Fibroblast of pulmonary artery (primary cell): Measurements from ENCODE around the gene MYOG.

Source experiments
- DNase-seq: peaks from one replicate; pipeline ENCODE4 v3.0.0-alpha.2; 2010; ENCODE audit warnings: low read depth
- H3K4me3 ChIP-seq: replicated peaks from 2 replicates; pipeline ENCODE4 v1.5.1; 2011; ENCODE audit warnings: low read depth, mild to moderate bottlenecking, control low read depth, low read length, moderate library complexity
- TF ChIP-seq, protein P1 (sequence below): IDR thresholded peaks from 2 replicates; pipeline ENCODE4 v1.5.1; 2011; ENCODE audit warnings: mild to moderate bottlenecking, control low read depth, low read length, inconsistent platforms; ENCODE audit errors: missing control alignments

The MYOG gene

DNA sequence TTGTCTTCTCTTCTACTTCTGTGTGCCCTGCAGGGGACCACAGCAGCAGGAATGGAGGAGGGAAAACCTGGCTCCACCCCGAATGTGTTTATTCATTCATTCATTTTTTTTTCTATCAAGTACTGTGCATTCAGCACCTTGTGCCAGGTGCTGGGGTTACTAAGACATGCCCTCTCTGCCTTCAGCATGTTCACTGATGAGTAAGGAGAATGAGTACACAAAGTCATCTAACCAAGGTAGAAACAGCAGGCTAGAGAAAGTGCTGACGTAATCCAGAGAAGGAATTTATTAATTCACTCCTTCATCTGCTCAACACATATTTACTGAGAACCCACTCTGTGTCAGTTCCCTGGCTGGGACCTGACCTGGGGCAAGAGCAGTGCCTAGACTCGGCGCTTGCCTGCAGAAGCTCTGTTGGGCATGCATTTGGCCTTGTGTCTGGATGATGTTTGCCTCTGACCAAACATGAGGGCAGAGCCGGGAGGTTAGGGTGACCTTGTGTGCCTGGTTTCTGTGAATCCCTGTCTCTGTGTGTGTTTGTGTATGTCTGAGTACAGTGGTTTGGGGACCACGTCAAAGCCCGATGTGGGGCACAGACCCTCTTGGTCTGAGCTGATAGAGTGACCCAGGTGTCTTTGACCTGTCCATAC is 3.3 kb upstream of the MYOG start:
- no peak overlapping the region for H3K4me3 ChIP-seq
- TF ChIP-seq, protein P1, sequence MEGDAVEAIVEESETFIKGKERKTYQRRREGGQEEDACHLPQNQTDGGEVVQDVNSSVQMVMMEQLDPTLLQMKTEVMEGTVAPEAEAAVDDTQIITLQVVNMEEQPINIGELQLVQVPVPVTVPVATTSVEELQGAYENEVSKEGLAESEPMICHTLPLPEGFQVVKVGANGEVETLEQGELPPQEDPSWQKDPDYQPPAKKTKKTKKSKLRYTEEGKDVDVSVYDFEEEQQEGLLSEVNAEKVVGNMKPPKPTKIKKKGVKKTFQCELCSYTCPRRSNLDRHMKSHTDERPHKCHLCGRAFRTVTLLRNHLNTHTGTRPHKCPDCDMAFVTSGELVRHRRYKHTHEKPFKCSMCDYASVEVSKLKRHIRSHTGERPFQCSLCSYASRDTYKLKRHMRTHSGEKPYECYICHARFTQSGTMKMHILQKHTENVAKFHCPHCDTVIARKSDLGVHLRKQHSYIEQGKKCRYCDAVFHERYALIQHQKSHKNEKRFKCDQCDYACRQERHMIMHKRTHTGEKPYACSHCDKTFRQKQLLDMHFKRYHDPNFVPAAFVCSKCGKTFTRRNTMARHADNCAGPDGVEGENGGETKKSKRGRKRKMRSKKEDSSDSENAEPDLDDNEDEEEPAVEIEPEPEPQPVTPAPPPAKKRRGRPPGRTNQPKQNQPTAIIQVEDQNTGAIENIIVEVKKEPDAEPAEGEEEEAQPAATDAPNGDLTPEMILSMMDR: no peak
- DNase-seq: no peak

GRCh38 chr1:203088441-203088840 is 2.6 kb upstream of the MYOG start:
- H3K4me3 ChIP-seq: no peak overlapping the region
- DNase-seq: no peak
- TF ChIP-seq, protein P1: no peak

- TF ChIP-seq, protein P1: no peak
- DNase-seq: no peak
- no peak overlapping the region for H3K4me3 ChIP-seq
Measured at GRCh38 chr1:203086992-203087763, 1.4 kb upstream of the MYOG start.

DNA sequence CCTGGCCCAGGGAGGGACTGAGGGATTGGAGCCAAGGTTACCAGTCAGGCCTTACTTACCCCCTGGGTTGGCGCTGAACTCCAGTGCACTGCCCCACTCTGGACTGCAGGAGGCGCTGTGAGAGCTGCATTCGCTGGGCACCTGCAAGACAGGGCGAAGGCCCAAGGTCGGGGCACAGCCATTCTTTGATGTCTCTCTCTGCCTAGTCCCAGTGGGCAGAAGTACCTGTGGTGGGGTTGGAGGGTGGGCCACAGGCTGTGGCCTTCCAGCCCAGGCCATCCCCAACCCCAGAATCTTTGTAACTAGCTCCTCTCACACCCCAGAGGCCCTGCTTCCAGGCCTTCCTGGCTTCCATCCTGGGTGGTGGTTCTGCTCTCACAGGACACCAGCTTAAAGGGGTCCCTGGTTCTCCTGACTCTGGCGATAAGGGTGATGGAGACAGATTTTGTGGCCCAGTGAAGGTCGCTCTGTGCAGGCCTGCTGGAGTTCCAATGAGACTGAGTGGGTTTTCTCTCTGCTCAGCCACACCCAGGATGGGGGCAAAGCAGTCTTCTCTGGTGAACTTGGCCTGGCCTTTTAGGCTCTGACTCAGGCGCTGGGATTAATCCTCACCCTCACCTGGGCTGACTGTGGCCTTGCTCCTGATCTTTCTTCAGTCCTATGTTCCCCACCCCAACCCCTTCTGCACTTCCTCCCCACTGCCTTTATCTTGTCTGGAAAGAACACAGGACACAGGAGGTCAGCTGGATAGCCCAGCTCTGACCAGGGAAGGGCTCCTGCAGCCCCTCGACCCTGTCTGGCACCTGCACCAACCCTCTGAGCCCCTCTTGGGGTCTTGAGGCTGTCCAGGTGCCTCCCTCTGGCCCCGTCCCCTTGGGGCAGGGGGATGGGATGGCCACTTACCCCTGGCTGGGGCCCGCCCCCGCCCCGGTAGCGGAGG is 954 bp downstream of the MYOG start:
- no peak for DNase-seq

DNA sequence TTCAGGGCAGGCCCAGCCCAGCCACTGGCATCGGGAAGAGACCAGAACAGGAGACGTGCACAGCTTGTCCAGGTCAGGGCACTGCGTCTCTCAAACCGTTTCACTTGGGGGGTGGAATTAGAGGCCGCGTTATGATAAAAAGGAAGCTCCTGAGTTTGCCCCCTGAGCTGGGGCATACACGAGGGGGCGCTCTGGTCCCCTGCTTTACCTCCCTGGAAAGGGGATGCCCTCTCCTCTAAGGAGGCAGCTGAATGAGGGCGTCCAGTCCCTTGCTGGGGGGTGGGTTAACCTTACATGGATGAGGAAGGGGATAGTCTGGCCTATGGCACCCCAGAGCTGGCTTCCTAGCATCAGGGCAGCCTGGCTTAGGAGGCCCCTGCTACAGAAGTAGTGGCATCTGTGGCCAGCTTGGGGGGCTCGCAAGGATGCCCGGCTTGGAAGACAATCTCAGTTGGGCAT is 2.3 kb downstream of the MYOG start:
- TF ChIP-seq, protein P1: no peak
- DNase-seq: no peak
- no peak overlapping the region for H3K4me3 ChIP-seq

More for the DNA sequence above, 954 bp downstream of the MYOG start:
- H3K4me3 ChIP-seq: no peak overlapping the region
- TF ChIP-seq, protein P1: peak; percentile 38

GRCh38 chr1:203082571-203083462 is 3.0 kb downstream of the MYOG start:
- TF ChIP-seq, protein P1: no peak

More at GRCh38 chr1:203082571-203083462, 3.0 kb downstream of the MYOG start:
- no peak for DNase-seq
- no peak overlapping the region for H3K4me3 ChIP-seq
